LNCAP (cell line): ENCODE results near the gene GPR176.

Experiments used
- CTCF ChIP-seq: fragments of 450-650 bp; IDR thresholded peaks from 2 replicates; pipeline ENCODE4 v1.5.1; 2017; ENCODE audit warnings: mild to moderate bottlenecking

The GPR176 gene

GRCh38 chr15:39785841-39786240, 134.2 kb downstream of the GPR176 start:
- no peak for TF ChIP-seq CTCF

GRCh38 chr15:39785139-39785538, 134.9 kb downstream of the GPR176 start:
- no peak for TF ChIP-seq CTCF

- no peak for TF ChIP-seq CTCF
Measured at GRCh38 chr15:39784638-39785037, 135.4 kb downstream of the GPR176 start.

- no peak for TF ChIP-seq CTCF
Measured at GRCh38 chr15:39784125-39784524, 135.9 kb downstream of the GPR176 start.

- no peak for TF ChIP-seq CTCF
Measured at GRCh38 chr15:39783244-39783820, 136.7 kb downstream of the GPR176 start.

GRCh38 chr15:39782441-39783138, 137.5 kb downstream of the GPR176 start, which contains the start of gene FSIP1:
Gene FSIP1 (minus strand): TSS chr15:39782841. CDS start chr15:39776524, 6,317 bp downstream.
- TF ChIP-seq CTCF, result no peak

GRCh38 chr15:39781967-39782302, 138.1 kb downstream of the GPR176 start:
- no peak for TF ChIP-seq CTCF
